Keratinocyte (primary cell): ENCODE measurements around the gene WRNIP1. TPM values are rescaled to one million over a fixed set of nuclear protein-coding genes. Genes with fewer than 3 reads are reported as not detected.

Experiments
- DNase-seq: peaks from one replicate; pipeline ENCODE4 v3.0.0-alpha.2; 2011; ENCODE audit warnings: low read depth, missing footprints, low spot score
- FAIRE-seq: peaks from 2 replicates; lab custom pipeline; 2011; peaks lifted over from hg19 to GRCh38; lab: Jason Lieb, UNC
- H2AFZ ChIP-seq: 2 replicates; pipeline ENCODE4 v1.6.0; 2012; ENCODE audit warnings: low read length, control low read depth, inconsistent platforms; ENCODE audit not compliant: control insufficient read depth
- H3K27ac ChIP-seq: 2 replicates; pipeline ENCODE4 v1.5.1; 2011; ENCODE audit warnings: low read length; ENCODE audit not compliant: control insufficient read depth, insufficient read depth
- H3K27me3 ChIP-seq: 3 replicates; pipeline ENCODE4 v1.6.0; 2011; ENCODE audit warnings: low read length; ENCODE audit not compliant: control insufficient read depth, insufficient read depth; ENCODE audit errors: extremely low read depth
- H3K36me3 ChIP-seq, 2 experiments: 2 replicates in 1 of 2; 3 replicates in 1 of 2; pipeline ENCODE4 v1.5.1; 2011; ENCODE audit warnings: low read length in 2 of 2, mild to moderate bottlenecking in 1 of 2; ENCODE audit not compliant: control insufficient read depth in 2 of 2, insufficient read depth in 2 of 2; ENCODE audit errors: extremely low read depth in 1 of 2
- H3K4me1 ChIP-seq: 3 replicates; pipeline ENCODE4 v1.5.1; 2011; ENCODE audit warnings: low read length; ENCODE audit not compliant: control insufficient read depth, insufficient read depth; ENCODE audit errors: extremely low read depth
- H3K4me2 ChIP-seq: 3 replicates; pipeline ENCODE4 v1.6.0; 2011; ENCODE audit warnings: low read depth, low read length; ENCODE audit not compliant: control insufficient read depth, insufficient read depth; ENCODE audit errors: extremely low read depth
- H3K4me3 ChIP-seq, 3 experiments: fragments of 200-600 bp in 1 of 3; sonication (generic) in 1 of 3; 2 replicates in 2 of 3; 3 replicates in 1 of 3; pipeline ENCODE4 v1.5.1; 2011 to 2016; ENCODE audit warnings: low read length in 3 of 3, mild to moderate bottlenecking in 3 of 3, control low read depth in 2 of 3, inconsistent platforms in 1 of 3, low read depth in 1 of 3, mixed read lengths in 1 of 3, mixed run types in 1 of 3, moderate library complexity in 1 of 3; ENCODE audit not compliant: control insufficient read depth in 2 of 3, insufficient read depth in 2 of 3; ENCODE audit errors: extremely low read depth in 1 of 3
- H3K79me2 ChIP-seq: 2 replicates; pipeline ENCODE4 v1.6.0; 2012; ENCODE audit warnings: low read length; ENCODE audit not compliant: control insufficient read depth, insufficient read depth
- H3K9ac ChIP-seq: 3 replicates; pipeline ENCODE4 v1.6.0; 2011; ENCODE audit warnings: low read length; ENCODE audit not compliant: control insufficient read depth, insufficient read depth; ENCODE audit errors: extremely low read depth
- H3K9me1 ChIP-seq: 3 replicates; pipeline ENCODE4 v1.6.0; 2011; ENCODE audit warnings: low read length; ENCODE audit not compliant: control insufficient read depth, insufficient read depth; ENCODE audit errors: extremely low read depth
- H3K9me3 ChIP-seq: 2 replicates; pipeline ENCODE4 v1.5.1; 2012; ENCODE audit warnings: low read depth, low read length; ENCODE audit not compliant: control insufficient read depth
- H4K20me1 ChIP-seq: 3 replicates; pipeline ENCODE4 v1.6.0; 2011; ENCODE audit warnings: low read length; ENCODE audit not compliant: control insufficient read depth, insufficient read depth; ENCODE audit errors: extremely low read depth
- CTCF ChIP-seq, 3 experiments: IDR thresholded peaks in 1 of 3; conservative IDR thresholded peaks in 1 of 3; optimal IDR thresholded peaks in 1 of 3; 2 replicates in 2 of 3; 3 replicates in 1 of 3; pipeline versions ENCODE3 to v1.5.1; 2011; ENCODE audit warnings: low read length in 3 of 3, mild to moderate bottlenecking in 3 of 3, moderate library complexity in 2 of 3, control low read depth in 1 of 3, inconsistent platforms in 1 of 3; ENCODE audit not compliant: insufficient read depth in 2 of 3; ENCODE audit errors: extremely low read depth in 1 of 3
- EZH2 ChIP-seq: IDR thresholded peaks from one replicate; pipeline ENCODE4 v1.6.1; 2012; ENCODE audit warnings: inconsistent platforms, mild to moderate bottlenecking, low read length, moderate library complexity
- dilution Hi-C: fragments of 300-500 bp; cut with MboI; formaldehyde crosslinking; loops from one replicate; pipeline ENCODE4 v1.7.0; 2020; ENCODE audit warnings: low sequenced_read_pairs; ENCODE audit not compliant: extremely low pct_ligation_motif_present
- polyA plus RNA-seq, 5 experiments: library from polyadenylated mRNA; depleted of rRNA in 3 of 5; stranded (reverse) in 3 of 5; stranded (forward) in 1 of 5; unstranded in 1 of 5; fragments of >200 nt; gene quantifications; 1 replicate in 1 of 5; 2 replicates in 3 of 5; 3 replicates in 1 of 5; pipeline versions ENCODE4 v1.2.1 to v1.2.3, GENCODE V29; 2011 to 2012; ENCODE audit warnings: missing spikeins in 2 of 5, low read depth in 1 of 5, low replicate concordance in 1 of 5

The WRNIP1 gene
- polyA plus RNA-seq, 1 donor (not counting 4 experiments of a cell fraction or from before 2014, with no cell fraction given) = 52.3 TPM

GRCh38 chr6:2766767-2767656, 1.8 kb downstream of the WRNIP1 start:
- Histone ChIP-seq H3K4me1 (peaks cover 22% of the 10 kb centered on the region), H3K27ac (peak overlapping the region; percentile 69), H3K9me3 (no peaks in the 10 kb centered on the region), H3K9ac (peak overlapping the region; percentile 86), H3K4me3 (peak overlapping the region; percentile 59 to 91 (median 63)), H3K4me2 (peak overlapping the region; percentile 95), H2AFZ (no peak overlapping the region), H4K20me1 (peaks cover 11% of the 10 kb centered on the region), H3K9me1 (peaks cover 3% of the 10 kb centered on the region), H3K36me3 (peaks cover 9 to 21% of the 10 kb centered on the region in 2 experiments), H3K79me2 (peaks cover 63% of the 10 kb centered on the region), H3K27me3 (no peaks in the 10 kb centered on the region)
- dilution Hi-C loops = no loop called here
- FAIRE-seq (no peak), DNase-seq (no peak)
- TF ChIP-seq CTCF (optimal IDR thresholded peaks at IDR 0.05 in 1 of 3, IDR thresholded peaks at IDR 0.05 in 1 of 3, conservative IDR thresholded peaks at IDR 0.05 in 1 of 3; ENCODE audit: extremely low read depth in 1 of 3, insufficient read depth in 2 of 3, low read length in 3 of 3) (no peak), EZH2 (no peak)

- H3K4me3 ChIP-seq = peak overlapping the region; percentile 59 to 91 (median 63)
- peak overlapping the region; percentile 95 for H3K4me2 ChIP-seq
- DNase-seq (no peak), FAIRE-seq (no peak)
- H3K79me2 ChIP-seq = peaks cover 72% of the 10 kb centered on the region
- peaks cover 3% of the 10 kb centered on the region for H3K9me1 ChIP-seq
- peak overlapping the region; percentile 86 for H3K9ac ChIP-seq
- no peaks in the 10 kb centered on the region for H3K27me3 ChIP-seq
- no peak overlapping the region for H2AFZ ChIP-seq
- TF ChIP-seq EZH2 (no peak), CTCF (optimal IDR thresholded peaks at IDR 0.05 in 1 of 3, IDR thresholded peaks at IDR 0.05 in 1 of 3, conservative IDR thresholded peaks at IDR 0.05 in 1 of 3; ENCODE audit: extremely low read depth in 1 of 3, insufficient read depth in 2 of 3, low read length in 3 of 3) (no peak)
- dilution Hi-C loops = no loop called here
- peaks cover 11% of the 10 kb centered on the region for H4K20me1 ChIP-seq
- peaks cover 22% of the 10 kb centered on the region for H3K4me1 ChIP-seq
- no peaks in the 10 kb centered on the region for H3K9me3 ChIP-seq
- H3K27ac ChIP-seq = peak overlapping the region; percentile 69
- H3K36me3 ChIP-seq = peaks cover 9 to 28% of the 10 kb centered on the region in 2 experiments
Observed at GRCh38 chr6:2767657-2768524, 2.7 kb downstream of the WRNIP1 start.
